SK-N-SH treated with all-trans-retinoic acid at 6 μM for 48 hours (cell line): ENCODE measurements around the gene PCDHGA9.

Experiments used
- ATAC-seq: fragments of 200-7000 bp; cut with Tn5 transposase; 3 replicates; pipeline ENCODE4 v1.9.1; 2020; ENCODE audit warnings: mild to moderate bottlenecking, moderate library complexity
- ARNTL ChIP-seq: fragments of 450-650 bp; formaldehyde crosslinking; IDR thresholded peaks from 2 replicates; pipeline ENCODE4 v1.5.0; 2020; ENCODE audit warnings: low read depth, mild to moderate bottlenecking, moderate library complexity, borderline replicate concordance
- BACH2 ChIP-seq: fragments of 250-450 bp; sonication (Bioruptor Pico); IDR thresholded peaks from 2 replicates; pipeline ENCODE4 v1.9.0; 2021; ENCODE audit warnings: mild to moderate bottlenecking, borderline replicate concordance
- CREB5 ChIP-seq: fragments of 250-450 bp; sonication (Bioruptor Pico); IDR thresholded peaks from 2 replicates; pipeline ENCODE4 v1.5.1; 2020; ENCODE audit warnings: low read depth, mild to moderate bottlenecking, moderate library complexity
- CSRNP3 ChIP-seq: fragments of 250-450 bp; sonication (Bioruptor Pico); IDR thresholded peaks from 2 replicates; pipeline ENCODE4 v1.5.1; 2021; ENCODE audit warnings: mild to moderate bottlenecking, moderate library complexity
- GLIS3 ChIP-seq: fragments of 250-450 bp; sonication (Bioruptor Pico); IDR thresholded peaks from 2 replicates; pipeline ENCODE4 v1.5.0; 2020; ENCODE audit warnings: mild to moderate bottlenecking, moderate library complexity
- OSR1 ChIP-seq: fragments of 250-450 bp; sonication (Bioruptor Pico); IDR thresholded peaks from 2 replicates; pipeline ENCODE4 v1.8.0; 2022; ENCODE audit warnings: moderate library complexity, mild to moderate bottlenecking, inconsistent platforms
- PATZ1 ChIP-seq: fragments of 250-450 bp; sonication (Bioruptor Pico); IDR thresholded peaks from 2 replicates; pipeline ENCODE4 v1.8.0; 2020; ENCODE audit warnings: mild to moderate bottlenecking, moderate library complexity, borderline replicate concordance
- POU6F1 ChIP-seq: fragments of 250-450 bp; sonication (Bioruptor Pico); IDR thresholded peaks from 2 replicates; pipeline ENCODE4 v1.8.0; 2021; ENCODE audit warnings: low read depth, mild to moderate bottlenecking, moderate library complexity, borderline replicate concordance
- PPARA ChIP-seq: fragments of 250-450 bp; sonication (Bioruptor Pico); IDR thresholded peaks from 2 replicates; pipeline ENCODE4 v1.5.0; 2020; ENCODE audit warnings: mild to moderate bottlenecking, borderline replicate concordance
- SNAI2 ChIP-seq: fragments of 250-450 bp; sonication (Bioruptor Pico); IDR thresholded peaks from 2 replicates; pipeline ENCODE4 v1.5.0; 2020; ENCODE audit warnings: mild to moderate bottlenecking, moderate library complexity
- TCF4 ChIP-seq: fragments of 250-450 bp; sonication (Bioruptor Pico); IDR thresholded peaks from 2 replicates; pipeline ENCODE4 v1.8.0; 2021; ENCODE audit warnings: mild to moderate bottlenecking, moderate library complexity, borderline replicate concordance
- TSHZ2 ChIP-seq: fragments of 250-450 bp; sonication (Bioruptor Pico); IDR thresholded peaks from 2 replicates; pipeline ENCODE4 v1.5.0; 2020; ENCODE audit warnings: mild to moderate bottlenecking, moderate library complexity
- ZC3H10 ChIP-seq: fragments of 250-450 bp; sonication (Bioruptor Pico); IDR thresholded peaks from 2 replicates; pipeline ENCODE4 v1.5.1; 2021; ENCODE audit warnings: mild to moderate bottlenecking, moderate library complexity
- ZFP3 ChIP-seq: fragments of 250-450 bp; sonication (Bioruptor Pico); IDR thresholded peaks from 2 replicates; pipeline ENCODE4 v1.5.0; 2020; ENCODE audit warnings: mild to moderate bottlenecking, moderate library complexity
- ZFP30 ChIP-seq: fragments of 450-650 bp; formaldehyde crosslinking; IDR thresholded peaks from 2 replicates; pipeline ENCODE4 v1.5.0; 2022; ENCODE audit warnings: mild to moderate bottlenecking, moderate library complexity
- ZNF565 ChIP-seq: fragments of 450-650 bp; formaldehyde crosslinking; conservative IDR thresholded peaks from 2 replicates; pipeline ENCODE4 v1.5.0; 2020; ENCODE audit warnings: low read depth, mild to moderate bottlenecking, moderate library complexity
- ZNF70 ChIP-seq: fragments of 450-650 bp; formaldehyde crosslinking; IDR thresholded peaks from 2 replicates; pipeline ENCODE4 v1.5.0; 2020; ENCODE audit warnings: mild to moderate bottlenecking, moderate library complexity
- ZNF8 ChIP-seq: fragments of 450-650 bp; formaldehyde crosslinking; IDR thresholded peaks from 2 replicates; pipeline ENCODE4 v1.5.0; 2020; ENCODE audit warnings: mild to moderate bottlenecking, moderate library complexity

The PCDHGA9 gene

GRCh38 chr5:141371572-141372475 is 30.8 kb upstream of the PCDHGA9 start:
- no peak for ATAC-seq
- TF ChIP-seq ZFP3 (no peak), ARNTL (CRISPR knock-in tag) (no peak), ZC3H10 (CRISPR knock-in tag) (no peak), TSHZ2 (CRISPR knock-in tag) (no peak), GLIS3 (CRISPR knock-in tag) (no peak), CSRNP3 (no peak), PATZ1 (no peak), ZNF70 (CRISPR knock-in tag) (no peak), CREB5 (CRISPR knock-in tag) (no peak), BACH2 (no peak), TCF4 (CRISPR knock-in tag) (no peak), SNAI2 (CRISPR knock-in tag) (no peak)

GRCh38 chr5:141373673-141374317 is 28.8 kb upstream of the PCDHGA9 start, which contains the start of gene PCDHGA6:
Gene PCDHGA6 (plus strand): TSS chr5:141373891. CDS start chr5:141374084, 193 bp downstream.
- TF ChIP-seq ARNTL (CRISPR knock-in tag): no peak
- TF ChIP-seq ZC3H10 (CRISPR knock-in tag): no peak
- TF ChIP-seq ZNF8 (CRISPR knock-in tag): no peak
- no peak for TF ChIP-seq PPARA (CRISPR knock-in tag)
- TF ChIP-seq GLIS3 (CRISPR knock-in tag): no peak
- TF ChIP-seq PATZ1: no peak
- TF ChIP-seq ZNF565 (CRISPR knock-in tag): no peak
- no peak for TF ChIP-seq CREB5 (CRISPR knock-in tag)
- ATAC-seq: no peak

GRCh38 chr5:141374627-141375026 is 28.0 kb upstream of the PCDHGA9 start:
- no peak for ATAC-seq
- TF ChIP-seq ZFP30 (CRISPR knock-in tag): no peak
- no peak for TF ChIP-seq ZC3H10 (CRISPR knock-in tag)
- TF ChIP-seq POU6F1 (CRISPR knock-in tag): no peak
- TF ChIP-seq BACH2: no peak
- TF ChIP-seq SNAI2 (CRISPR knock-in tag): no peak
- TF ChIP-seq OSR1 (CRISPR knock-in tag): no peak
- TF ChIP-seq CREB5 (CRISPR knock-in tag): no peak
